ENCODE data around the gene SCAMP4.
"Not testable (repeated sequence)": the region's sequence is repeated elsewhere in the genome, so short reads cannot be mapped to it uniquely, and the experiment has no call there.

The SCAMP4 gene

GRCh38 chr19:1882089-1882785 is 23.0 kb upstream of the SCAMP4 start:
- Histone ChIP-seq H3K36me3 (ENCODE audit: control insufficient read depth, insufficient read depth, low read length) (peaks cover 6% of the 10 kb centered on the region), H3K4me3 (replicated peaks; ENCODE audit: low read depth, low read length) (no peak overlapping the region; the same call in 1 of the 2 replicates), H3K27me3 (replicated peaks; ENCODE audit: control insufficient read depth, insufficient read depth, low read length) (no peaks in the 10 kb centered on the region)
- DNase-seq (ENCODE audit: extremely low read depth, insufficient read length), result no peak
- TF ChIP-seq CTCF (IDR thresholded peaks at IDR 0.05; ENCODE audit: insufficient read depth, low read length, poor library complexity, severe bottlenecking), result no peak

GRCh38 chr19:1882786-1883692 is 22.2 kb upstream of the SCAMP4 start:
- TF ChIP-seq CTCF (IDR thresholded peaks at IDR 0.05; ENCODE audit: insufficient read depth, low read length, poor library complexity, severe bottlenecking), result no peak
- no peak for DNase-seq (ENCODE audit: extremely low read depth, insufficient read length)
- H3K27me3 ChIP-seq (replicated peaks; ENCODE audit: control insufficient read depth, insufficient read depth, low read length), result no peaks in the 10 kb centered on the region
- H3K4me3 ChIP-seq (replicated peaks; ENCODE audit: low read depth, low read length), result peak overlapping the region; percentile 78
- peaks cover 6% of the 10 kb centered on the region for H3K36me3 ChIP-seq (ENCODE audit: control insufficient read depth, insufficient read depth, low read length)

GRCh38 chr19:1883784-1884183 is 21.4 kb upstream of the SCAMP4 start:
- Histone ChIP-seq H3K4me3 (replicated peaks; ENCODE audit: low read depth, low read length) (peak overlapping the region; percentile 78), H3K36me3 (ENCODE audit: control insufficient read depth, insufficient read depth, low read length) (peaks cover 6% of the 10 kb centered on the region), H3K27me3 (replicated peaks; ENCODE audit: control insufficient read depth, insufficient read depth, low read length) (no peaks in the 10 kb centered on the region)
- no peak for DNase-seq (ENCODE audit: extremely low read depth, insufficient read length)
- no peak for TF ChIP-seq CTCF (IDR thresholded peaks at IDR 0.05; ENCODE audit: insufficient read depth, low read length, poor library complexity, severe bottlenecking)

- TF ChIP-seq CTCF (IDR thresholded peaks at IDR 0.05; ENCODE audit: insufficient read depth, low read length, poor library complexity, severe bottlenecking), result no peak
- peak overlapping the region; percentile 78 for H3K4me3 ChIP-seq (replicated peaks; ENCODE audit: low read depth, low read length)
- DNase-seq (ENCODE audit: extremely low read depth, insufficient read length), result no peak
- no peaks in the 10 kb centered on the region for H3K27me3 ChIP-seq (replicated peaks; ENCODE audit: control insufficient read depth, insufficient read depth, low read length)
- H3K36me3 ChIP-seq (ENCODE audit: control insufficient read depth, insufficient read depth, low read length), result peaks cover 6% of the 10 kb centered on the region
Measured at GRCh38 chr19:1884291-1884718, 20.9 kb upstream of the SCAMP4 start.

GRCh38 chr19:1884719-1885334 is 20.4 kb upstream of the SCAMP4 start:
- no peak for DNase-seq (ENCODE audit: extremely low read depth, insufficient read length)
- TF ChIP-seq CTCF (IDR thresholded peaks at IDR 0.05; ENCODE audit: insufficient read depth, low read length, poor library complexity, severe bottlenecking), result no peak

GRCh38 chr19:1885398-1886119 is 19.6 kb upstream of the SCAMP4 start, which contains the start of gene ABHD17A:
Gene ABHD17A (minus strand): TSS chr19:1885496. CDS start chr19:1881566, 3,930 bp downstream.
- peak within 1 kb of the TSS; percentile 78 for H3K4me3 ChIP-seq (replicated peaks; ENCODE audit: low read depth, low read length)
- DNase-seq (ENCODE audit: extremely low read depth, insufficient read length), result peak; percentile 95
- H3K27me3 ChIP-seq (replicated peaks; ENCODE audit: control insufficient read depth, insufficient read depth, low read length); H3K36me3 ChIP-seq (ENCODE audit: control insufficient read depth, insufficient read depth, low read length): not testable (repeated sequence)

More at GRCh38 chr19:1884719-1885334, 20.4 kb upstream of the SCAMP4 start:
- Histone ChIP-seq H3K27me3 (replicated peaks; ENCODE audit: control insufficient read depth, insufficient read depth, low read length) (no peaks in the 10 kb centered on the region), H3K4me3 (replicated peaks; ENCODE audit: low read depth, low read length) (peak overlapping the region; percentile 78), H3K36me3 (ENCODE audit: control insufficient read depth, insufficient read depth, low read length) (peaks cover 6% of the 10 kb centered on the region)

- not testable (repeated sequence) for H3K4me3 ChIP-seq (replicated peaks; ENCODE audit: low read depth, low read length); DNase-seq (ENCODE audit: extremely low read depth, insufficient read length); H3K27me3 ChIP-seq (replicated peaks; ENCODE audit: control insufficient read depth, insufficient read depth, low read length); H3K36me3 ChIP-seq (ENCODE audit: control insufficient read depth, insufficient read depth, low read length)
Measured at GRCh38 chr19:1886360-1886759, 18.8 kb upstream of the SCAMP4 start.

All from GM06990 (cell line).